Measurements from ENCODE around the gene MAP2K6. TPM values are rescaled to one million over a fixed set of nuclear protein-coding genes. Genes with fewer than 3 reads are reported as not detected.

The MAP2K6 gene
- polyA plus RNA-seq (2013, experiment 1 of 2) = 16.8 TPM
- 16.6 TPM for polyA plus RNA-seq (2013, experiment 2 of 2)

DNA sequence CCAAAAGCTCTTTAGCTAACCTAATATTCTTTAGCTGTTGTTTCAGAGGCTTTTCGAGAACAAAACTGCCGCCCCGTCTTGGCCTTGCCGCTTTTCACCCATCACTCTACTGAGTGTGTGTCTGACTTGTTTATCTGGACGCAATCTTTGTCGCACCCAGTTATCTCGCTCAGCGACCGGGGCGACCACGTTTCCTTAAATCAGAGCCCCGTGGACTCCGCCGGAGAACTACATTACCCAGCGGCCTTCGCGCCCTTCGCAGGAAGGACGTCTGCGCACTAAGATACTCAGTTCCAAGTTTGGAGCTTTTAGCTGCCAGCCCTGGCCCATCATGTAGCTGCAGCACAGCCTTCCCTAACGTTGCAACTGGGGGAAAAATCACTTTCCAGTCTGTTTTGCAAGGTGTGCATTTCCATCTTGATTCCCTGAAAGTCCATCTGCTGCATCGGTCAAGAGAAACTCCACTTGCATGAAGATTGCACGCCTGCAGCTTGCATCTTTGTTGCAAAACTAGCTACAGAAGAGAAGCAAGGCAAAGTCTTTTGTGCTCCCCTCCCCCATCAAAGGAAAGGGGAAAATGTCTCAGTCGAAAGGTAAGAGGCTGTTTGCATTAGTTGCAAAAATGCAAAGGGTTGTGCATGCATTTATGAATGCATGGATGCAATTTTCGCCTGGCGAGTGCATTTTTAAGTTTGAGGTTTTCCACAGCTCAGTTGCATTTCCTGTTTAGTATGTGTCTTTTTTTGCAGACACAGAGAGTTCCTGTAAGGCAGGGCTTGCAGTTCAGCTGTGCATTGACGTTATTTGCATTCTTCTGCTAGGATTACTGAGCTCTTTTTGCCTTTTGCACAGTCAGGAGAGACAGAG, at the start of gene MAP2K6:
Gene MAP2K6, plus strand, starts transcription at position 290 of the 867 bp plus-strand sequence. Its CDS starts 288 bp downstream, at position 578.
- no peaks in the 10 kb centered on the region for H3K9me3 ChIP-seq (ENCODE audit: insufficient read depth, low read depth, low read length)

DNA sequence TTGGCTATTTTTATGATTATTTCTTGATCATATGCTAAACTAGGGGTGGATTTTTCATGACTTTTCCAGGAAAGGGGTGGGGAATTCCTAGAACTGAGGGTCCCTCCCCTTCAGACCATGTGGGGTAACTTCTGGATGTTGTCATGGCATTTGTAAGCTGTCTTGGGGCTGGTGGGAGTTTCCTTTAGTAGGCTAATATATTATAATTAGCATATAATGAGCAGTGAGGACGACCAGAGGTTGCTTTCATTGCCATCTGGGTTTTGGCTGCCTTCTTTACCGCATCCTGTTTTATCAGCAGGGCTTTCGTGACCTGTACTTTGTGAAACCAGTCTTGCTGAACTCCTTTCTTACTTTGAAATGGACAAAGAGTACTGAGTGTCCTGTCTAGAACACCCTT, 47.2 kb upstream of the MAP2K6 start:
- H3K4me1 ChIP-seq (ENCODE audit: insufficient read depth, low read length) = peaks cover 5% of the 10 kb centered on the region; the same call in 1 of the 2 replicates
- no peaks in the 10 kb centered on the region for H3K36me3 ChIP-seq (ENCODE audit: insufficient read depth, low read length)
- H3K9me3 ChIP-seq (ENCODE audit: insufficient read depth, low read depth, low read length) = no peaks in the 10 kb centered on the region
- H3K4me3 ChIP-seq (ENCODE audit: low read length) = no peak overlapping the region
- no peak overlapping the region for H3K9ac ChIP-seq (ENCODE audit: low read depth, low read length)
- WGBS = 80% methylated on average over 3 of the region's 3 CpGs
- no peak overlapping the region for H3K27ac ChIP-seq (ENCODE audit: low read depth, low read length)
- H3K27me3 ChIP-seq (ENCODE audit: insufficient read depth, low read length) = no peaks in the 10 kb centered on the region

More for the DNA sequence above, at the start of gene MAP2K6:
- WGBS = 4% methylated on average over 27 of the region's 27 CpGs
- no peaks in the 10 kb centered on the region for H3K36me3 ChIP-seq (ENCODE audit: insufficient read depth, low read length)
- H3K4me1 ChIP-seq (ENCODE audit: insufficient read depth, low read length) = peaks cover 45% of the 10 kb centered on the region
- peak within 1 kb of the TSS; percentile 77 for H3K4me3 ChIP-seq (ENCODE audit: low read length)
- H3K27me3 ChIP-seq (ENCODE audit: insufficient read depth, low read length) = no peaks in the 10 kb centered on the region
- peak within 1 kb of the TSS; percentile 57 for H3K9ac ChIP-seq (ENCODE audit: low read depth, low read length)
- peak within 1 kb of the TSS; percentile 8; the same call in 1 of the 2 replicates for H3K27ac ChIP-seq (ENCODE audit: low read depth, low read length)

DNA sequence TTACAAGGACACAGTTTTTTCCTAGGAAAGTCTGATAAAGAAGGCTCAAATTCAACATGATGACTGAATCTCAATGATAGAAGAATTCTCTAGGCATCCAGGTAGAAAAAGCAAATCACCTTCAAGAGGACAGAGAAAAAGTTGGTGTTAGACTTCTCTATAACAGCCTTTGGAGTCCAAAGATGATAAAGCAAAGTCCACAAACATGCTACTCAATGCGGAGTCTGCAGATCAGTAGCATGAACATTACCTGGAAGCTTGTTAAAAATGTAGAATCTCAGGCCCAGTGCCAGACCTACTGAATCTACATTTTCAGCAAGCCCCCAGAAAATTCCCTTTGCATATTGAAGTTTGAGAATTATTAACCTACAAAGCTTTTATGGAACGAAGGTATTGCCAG, 41.4 kb upstream of the MAP2K6 start:
- H3K9ac ChIP-seq (ENCODE audit: low read depth, low read length) = no peak overlapping the region
- H3K36me3 ChIP-seq (ENCODE audit: insufficient read depth, low read length) = no peaks in the 10 kb centered on the region
- H3K27me3 ChIP-seq (ENCODE audit: insufficient read depth, low read length) = no peaks in the 10 kb centered on the region
- WGBS = 92% methylated on average over 1 of the region's 2 CpGs
- no peak overlapping the region for H3K4me3 ChIP-seq (ENCODE audit: low read length)
- H3K9me3 ChIP-seq (ENCODE audit: insufficient read depth, low read depth, low read length) = no peaks in the 10 kb centered on the region
- no peak overlapping the region for H3K27ac ChIP-seq (ENCODE audit: low read depth, low read length)
- peaks cover 5% of the 10 kb centered on the region; the same call in 1 of the 2 replicates for H3K4me1 ChIP-seq (ENCODE audit: insufficient read depth, low read length)

DNA sequence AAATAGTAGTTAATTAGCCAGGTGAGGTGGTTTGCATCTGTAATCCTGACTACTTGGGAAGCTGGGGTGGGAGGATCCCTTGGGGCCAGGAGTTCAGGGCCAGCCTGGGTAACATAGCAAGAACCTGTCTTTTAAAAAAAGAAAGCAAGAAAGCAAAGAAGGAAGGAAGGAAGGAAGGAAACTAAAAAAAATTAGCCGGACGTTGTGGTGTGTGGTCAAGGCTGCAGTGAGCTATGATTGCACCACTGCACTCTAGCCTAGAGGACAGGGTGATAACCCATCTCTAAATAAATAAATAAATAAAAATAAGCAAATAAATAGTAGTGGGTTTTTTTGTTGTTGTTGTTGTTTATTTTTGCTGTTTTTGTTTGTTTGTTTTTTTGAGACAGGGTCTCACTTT, 39.3 kb upstream of the MAP2K6 start:
- no peaks in the 10 kb centered on the region for H3K27me3 ChIP-seq (ENCODE audit: insufficient read depth, low read length)
- whole genome bisulfite sequencing = 100% methylated on average over 2 of the region's 2 CpGs
- H3K9me3 ChIP-seq (ENCODE audit: insufficient read depth, low read depth, low read length) = no peaks in the 10 kb centered on the region
- no peak overlapping the region for H3K4me3 ChIP-seq (ENCODE audit: low read length)
- no peak overlapping the region for H3K27ac ChIP-seq (ENCODE audit: low read depth, low read length)
- H3K9ac ChIP-seq (ENCODE audit: low read depth, low read length) = no peak overlapping the region
- H3K4me1 ChIP-seq (ENCODE audit: insufficient read depth, low read length) = peaks cover 5% of the 10 kb centered on the region; the same call in 1 of the 2 replicates
- no peaks in the 10 kb centered on the region for H3K36me3 ChIP-seq (ENCODE audit: insufficient read depth, low read length)

DNA sequence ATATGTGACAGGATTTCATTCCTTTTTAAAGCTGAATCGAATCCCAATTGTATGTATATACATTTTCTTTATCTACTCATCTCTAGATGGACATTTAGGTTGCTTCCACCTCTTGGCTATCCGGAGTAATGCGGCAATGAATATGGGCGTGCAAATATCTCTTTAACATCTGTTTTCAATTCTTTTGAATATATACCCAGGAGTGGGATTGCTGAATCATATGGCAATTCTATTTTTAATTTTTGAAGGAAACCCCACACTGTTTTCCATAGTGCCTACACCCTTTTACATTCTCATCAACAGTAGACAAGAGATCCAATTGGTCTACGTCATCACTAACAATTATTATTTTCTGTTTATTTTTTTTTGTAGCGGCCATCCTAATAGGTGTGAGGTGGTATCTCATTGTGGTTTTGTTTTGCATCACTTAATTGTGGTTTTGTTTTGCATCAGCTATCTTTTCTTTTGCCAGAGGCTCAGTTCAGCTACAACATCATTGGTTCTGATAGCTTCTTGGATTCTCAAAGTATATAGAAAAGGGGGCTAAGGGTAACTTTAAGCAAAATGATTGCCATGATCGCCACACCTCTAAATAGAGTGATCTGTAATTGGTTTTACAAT, 25.6 kb upstream of the MAP2K6 start:
- H3K4me1 ChIP-seq (ENCODE audit: insufficient read depth, low read length) = no peaks in the 10 kb centered on the region
- no peaks in the 10 kb centered on the region for H3K27me3 ChIP-seq (ENCODE audit: insufficient read depth, low read length)
- no peak overlapping the region for H3K27ac ChIP-seq (ENCODE audit: low read depth, low read length)
- no peak overlapping the region for H3K9ac ChIP-seq (ENCODE audit: low read depth, low read length)
- H3K4me3 ChIP-seq (ENCODE audit: low read length) = no peak overlapping the region
- WGBS = 95% methylated on average over 5 of the region's 7 CpGs
- H3K9me3 ChIP-seq (ENCODE audit: insufficient read depth, low read depth, low read length) = no peaks in the 10 kb centered on the region
- H3K36me3 ChIP-seq (ENCODE audit: insufficient read depth, low read length) = no peaks in the 10 kb centered on the region

DNA sequence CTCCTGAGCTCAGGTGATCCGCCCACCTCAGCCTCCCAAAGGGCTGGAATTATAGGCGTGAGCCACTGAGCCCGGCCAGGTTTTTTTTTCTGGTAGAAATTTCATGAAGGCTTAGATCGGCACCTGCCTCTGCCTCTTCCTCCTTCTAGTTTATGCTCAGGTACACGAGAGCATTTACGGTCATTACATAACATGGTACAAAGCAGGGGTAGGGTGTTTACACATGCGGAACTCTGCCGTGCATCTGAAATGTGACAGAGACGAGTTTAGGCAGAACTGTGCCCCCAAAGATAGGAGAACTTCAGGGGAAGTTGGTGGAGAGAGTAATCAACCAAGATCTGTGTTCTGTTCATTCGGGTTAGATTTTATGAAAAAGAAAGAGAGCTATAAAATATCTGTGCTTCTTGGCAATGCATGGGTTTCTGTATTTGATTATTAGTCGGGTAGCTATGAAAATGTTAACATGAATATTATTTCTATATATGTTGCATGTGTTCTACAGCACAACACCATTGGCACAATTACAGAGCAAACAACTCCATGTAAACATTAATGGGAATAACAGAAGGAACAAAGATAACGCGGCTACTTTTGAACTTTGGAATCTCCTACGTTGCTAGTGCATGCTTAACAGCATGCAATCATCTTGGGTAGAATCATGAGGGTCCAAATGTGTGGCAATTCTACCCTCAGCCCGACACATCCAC, 23.5 kb upstream of the MAP2K6 start:
- 93% methylated on average over 14 of the region's 15 CpGs for WGBS

DNA sequence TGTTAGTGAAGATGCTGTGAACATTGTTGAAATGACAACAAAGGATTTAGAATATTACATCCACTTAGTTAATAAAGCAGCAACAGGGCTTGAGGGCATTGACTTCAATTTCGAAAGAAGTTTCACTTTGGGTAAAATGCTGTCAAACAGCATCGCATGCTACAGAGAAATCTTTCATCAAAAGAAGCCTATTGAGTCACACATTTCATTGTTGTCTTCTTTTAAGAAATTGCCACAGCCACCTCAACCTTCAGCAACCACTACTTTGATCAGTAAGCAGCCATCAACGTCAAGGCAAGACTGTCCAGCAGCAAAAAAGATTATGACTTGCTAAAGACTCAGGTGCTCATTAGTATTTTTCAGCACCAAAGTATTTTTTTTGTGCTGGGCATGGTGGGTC, 13.2 kb upstream of the MAP2K6 start:
- Histone ChIP-seq H3K4me1 (ENCODE audit: insufficient read depth, low read length) (no peaks in the 10 kb centered on the region), H3K27me3 (ENCODE audit: insufficient read depth, low read length) (no peaks in the 10 kb centered on the region), H3K4me3 (ENCODE audit: low read length) (no peak overlapping the region), H3K9me3 (ENCODE audit: insufficient read depth, low read depth, low read length) (no peaks in the 10 kb centered on the region), H3K36me3 (ENCODE audit: insufficient read depth, low read length) (no peaks in the 10 kb centered on the region), H3K27ac (ENCODE audit: low read depth, low read length) (no peak overlapping the region), H3K9ac (ENCODE audit: low read depth, low read length) (no peak overlapping the region)
- WGBS = 64% methylated on average over 3 of the region's 3 CpGs

More for the DNA sequence above, 23.5 kb upstream of the MAP2K6 start:
- no peaks in the 10 kb centered on the region for H3K4me1 ChIP-seq (ENCODE audit: insufficient read depth, low read length)
- H3K36me3 ChIP-seq (ENCODE audit: insufficient read depth, low read length) = no peaks in the 10 kb centered on the region
- H3K27ac ChIP-seq (ENCODE audit: low read depth, low read length) = no peak overlapping the region
- no peaks in the 10 kb centered on the region for H3K27me3 ChIP-seq (ENCODE audit: insufficient read depth, low read length)
- H3K9me3 ChIP-seq (ENCODE audit: insufficient read depth, low read depth, low read length) = no peaks in the 10 kb centered on the region
- no peak overlapping the region for H3K4me3 ChIP-seq (ENCODE audit: low read length)
- no peak overlapping the region for H3K9ac ChIP-seq (ENCODE audit: low read depth, low read length)

DNA sequence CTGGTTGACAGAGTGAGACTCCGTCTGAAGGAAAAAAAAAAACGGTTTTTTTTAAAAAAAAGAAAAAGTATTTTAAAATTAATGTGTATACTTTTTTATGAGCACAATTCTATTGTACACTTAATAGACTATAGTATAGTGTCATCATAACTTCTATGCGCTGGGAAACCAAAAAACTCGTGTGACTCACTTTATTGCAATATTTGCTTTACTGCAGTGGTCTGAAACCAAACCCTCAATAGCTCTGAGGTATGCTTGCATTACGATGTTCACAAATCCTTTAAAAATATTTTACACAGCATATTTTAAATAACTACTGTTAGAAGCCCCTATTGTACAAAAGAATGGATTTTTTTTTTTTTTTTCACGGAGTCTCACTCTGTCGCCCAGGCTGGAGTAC, 12.4 kb upstream of the MAP2K6 start:
- no peak overlapping the region for H3K4me3 ChIP-seq (ENCODE audit: low read length)
- H3K27me3 ChIP-seq (ENCODE audit: insufficient read depth, low read length) = no peaks in the 10 kb centered on the region
- 93% methylated on average over 6 of the region's 7 CpGs for WGBS
- H3K9ac ChIP-seq (ENCODE audit: low read depth, low read length) = no peak overlapping the region
- H3K9me3 ChIP-seq (ENCODE audit: insufficient read depth, low read depth, low read length) = no peaks in the 10 kb centered on the region
- H3K27ac ChIP-seq (ENCODE audit: low read depth, low read length) = no peak overlapping the region
- H3K36me3 ChIP-seq (ENCODE audit: insufficient read depth, low read length) = no peaks in the 10 kb centered on the region
- H3K4me1 ChIP-seq (ENCODE audit: insufficient read depth, low read length) = no peaks in the 10 kb centered on the region

DNA sequence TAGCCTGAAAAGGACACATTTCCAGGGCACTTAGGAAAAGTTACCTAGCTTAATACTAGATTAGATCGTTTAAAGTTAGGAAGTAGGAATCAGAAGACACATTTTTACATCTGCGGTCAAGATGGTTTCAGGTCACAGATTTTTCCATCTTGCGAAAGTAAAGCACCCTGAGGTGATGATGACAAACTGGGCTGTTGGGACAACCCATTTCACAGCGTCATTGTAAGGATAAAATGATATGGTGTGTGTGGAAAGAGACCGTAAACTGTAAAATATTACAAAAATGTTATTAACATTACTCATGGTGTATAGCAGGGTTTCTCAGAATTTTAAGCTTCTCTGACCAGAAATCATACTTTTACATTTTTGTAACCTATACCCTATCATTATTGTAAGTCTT, 10.1 kb upstream of the MAP2K6 start:
- WGBS = 96% methylated on average over 4 of the region's 5 CpGs
- Histone ChIP-seq H3K27ac (ENCODE audit: low read depth, low read length) (no peak overlapping the region), H3K9me3 (ENCODE audit: insufficient read depth, low read depth, low read length) (no peaks in the 10 kb centered on the region), H3K9ac (ENCODE audit: low read depth, low read length) (no peak overlapping the region), H3K36me3 (ENCODE audit: insufficient read depth, low read length) (no peaks in the 10 kb centered on the region), H3K27me3 (ENCODE audit: insufficient read depth, low read length) (no peaks in the 10 kb centered on the region), H3K4me1 (ENCODE audit: insufficient read depth, low read length) (no peaks in the 10 kb centered on the region), H3K4me3 (ENCODE audit: low read length) (no peak overlapping the region)

DNA sequence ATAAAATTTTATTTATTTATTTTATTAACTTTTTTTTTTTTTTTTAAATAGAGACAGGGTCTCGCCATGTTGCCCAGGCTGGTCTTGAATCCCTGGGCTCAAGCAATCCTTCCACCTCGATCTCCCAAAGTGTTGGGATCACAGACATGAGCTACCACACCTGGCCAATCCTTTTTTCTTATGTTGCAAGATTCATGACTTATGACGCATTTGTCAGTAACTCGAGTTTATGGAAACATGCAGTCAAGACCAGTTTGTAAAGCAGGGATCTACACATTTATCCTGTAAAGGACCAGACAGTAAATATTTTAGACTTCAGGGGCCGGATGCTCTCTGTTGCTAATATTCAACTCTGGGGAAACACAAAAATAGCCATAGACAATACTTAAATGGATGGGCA, 9.4 kb upstream of the MAP2K6 start:
- H3K27ac ChIP-seq (ENCODE audit: low read depth, low read length) = no peak overlapping the region
- no peak overlapping the region for H3K4me3 ChIP-seq (ENCODE audit: low read length)
- no peak overlapping the region for H3K9ac ChIP-seq (ENCODE audit: low read depth, low read length)
- no peaks in the 10 kb centered on the region for H3K4me1 ChIP-seq (ENCODE audit: insufficient read depth, low read length)
- WGBS = 94% methylated on average over 5 of the region's 5 CpGs
- H3K9me3 ChIP-seq (ENCODE audit: insufficient read depth, low read depth, low read length) = no peaks in the 10 kb centered on the region
- H3K36me3 ChIP-seq (ENCODE audit: insufficient read depth, low read length) = no peaks in the 10 kb centered on the region
- no peaks in the 10 kb centered on the region for H3K27me3 ChIP-seq (ENCODE audit: insufficient read depth, low read length)

DNA sequence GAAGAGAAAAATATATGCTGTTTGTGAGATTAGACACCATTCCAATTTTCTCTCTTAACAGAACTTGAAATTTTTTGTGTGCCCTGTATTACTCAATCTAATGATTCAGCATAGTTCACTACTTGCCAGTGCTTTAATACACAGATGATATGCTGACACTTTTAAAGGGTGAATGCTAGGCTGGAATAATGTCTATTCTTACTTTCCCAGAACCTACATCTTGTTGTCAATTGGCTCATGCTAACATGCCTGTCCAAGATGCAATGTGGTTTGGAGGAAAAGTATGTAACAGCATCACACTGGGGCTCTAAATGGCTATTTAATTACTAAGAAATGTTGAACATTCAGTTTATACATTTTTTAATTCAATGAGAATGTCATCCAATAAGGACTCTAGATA, 7.6 kb upstream of the MAP2K6 start:
- Histone ChIP-seq H3K4me3 (ENCODE audit: low read length) (no peak overlapping the region), H3K9ac (ENCODE audit: low read depth, low read length) (no peak overlapping the region), H3K4me1 (ENCODE audit: insufficient read depth, low read length) (peaks cover 2% of the 10 kb centered on the region; the same call in 1 of the 2 replicates), H3K27me3 (ENCODE audit: insufficient read depth, low read length) (no peaks in the 10 kb centered on the region), H3K9me3 (ENCODE audit: insufficient read depth, low read depth, low read length) (no peaks in the 10 kb centered on the region), H3K36me3 (ENCODE audit: insufficient read depth, low read length) (no peaks in the 10 kb centered on the region), H3K27ac (ENCODE audit: low read depth, low read length) (no peak overlapping the region)
